Stimulated activated CD4-positive, alpha-beta T cell treated with anti-CD3 and anti-CD28 coated beads, Interleukin-15, amount 100 ng/mL, for 1 hour (primary cell): ENCODE measurements around the gene SCN1B.
A peak's percentile ranks its signal among the peaks of the same experiment; 100 is the strongest.

Source experiments
- DNase-seq, 2 donors: peaks; one replicate each; pipeline ENCODE4 v3.0.0-alpha.2; 2020; ENCODE audit warnings: low read depth in 1 of 2, low spot score in 1 of 2

SCN1B gene

DNA sequence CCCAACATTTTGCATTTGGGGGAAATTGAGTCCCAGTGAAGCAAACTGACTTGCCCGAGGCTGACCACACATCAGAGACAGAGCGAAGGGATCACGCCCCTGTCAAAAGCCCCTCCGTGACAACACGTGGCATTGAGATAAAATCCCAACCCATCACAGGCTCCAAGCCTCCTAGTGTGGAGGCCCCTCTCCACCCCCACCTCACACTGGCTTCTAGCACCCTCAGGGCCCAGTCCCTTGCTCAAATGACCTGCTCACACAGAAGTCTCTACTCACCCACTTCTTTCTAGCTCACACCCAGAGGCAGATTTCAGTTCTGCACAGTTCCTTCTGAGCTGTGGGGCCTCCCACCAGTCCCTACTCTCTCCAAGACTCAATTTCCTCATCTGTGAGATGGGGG, 21.5 kb downstream of the SCN1B start:
- no peak for DNase-seq

DNA sequence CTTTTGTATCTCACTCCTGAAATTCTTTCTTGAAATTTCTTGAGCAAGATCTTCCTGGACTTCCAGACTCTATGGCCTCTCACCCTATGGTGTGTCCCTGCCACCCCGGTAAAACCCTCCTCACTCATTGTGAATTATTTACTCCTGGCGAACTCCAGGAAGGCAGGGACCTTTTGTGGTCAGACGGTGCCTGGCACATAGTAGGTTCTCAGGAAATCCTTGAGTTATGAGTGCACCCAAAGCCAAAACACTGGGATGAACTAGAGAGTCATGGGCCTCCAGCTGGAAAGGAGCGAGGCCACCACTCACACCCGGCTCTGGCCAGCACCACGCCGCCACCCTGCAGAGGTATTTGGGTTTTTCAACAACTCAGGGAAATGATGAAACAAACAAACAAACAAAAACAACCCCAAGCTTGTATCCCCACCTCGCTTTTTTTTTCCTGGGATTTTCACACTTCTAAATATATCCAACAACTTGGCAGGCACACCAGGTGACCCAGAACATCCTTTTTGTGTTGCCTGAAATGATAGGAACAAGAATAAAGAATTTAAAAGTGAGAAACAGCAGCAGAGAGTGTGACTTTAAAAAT, 22.4 kb downstream of the SCN1B start:
- DNase-seq = no peak

GRCh38 chr19:35053667-35054293, 23.5 kb downstream of the SCN1B start:
- DNase-seq = no peak

DNA sequence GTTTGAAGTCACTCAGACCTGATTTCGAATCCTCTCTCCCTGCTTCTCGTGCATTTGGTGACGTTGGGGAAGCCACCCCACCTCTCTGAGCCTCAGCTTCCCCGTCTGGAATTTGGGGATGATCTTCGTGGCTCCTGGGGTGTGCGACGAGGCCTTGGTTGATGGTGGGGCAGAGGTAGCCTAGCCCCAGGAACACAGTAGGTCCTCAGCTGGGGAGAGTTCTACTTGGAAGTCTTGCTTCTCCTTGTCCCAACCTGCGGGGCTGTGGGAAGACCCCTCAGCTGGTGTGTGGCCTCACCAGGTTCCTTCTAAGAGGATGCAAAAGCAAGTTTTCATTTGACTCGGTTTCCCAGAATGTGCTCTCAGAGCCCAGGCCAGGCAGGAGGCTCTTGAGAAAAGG, 24.4 kb downstream of the SCN1B start:
- no peak for DNase-seq

GRCh38 chr19:35055715-35056179, 25.5 kb downstream of the SCN1B start:
- DNase-seq = no peak

DNA sequence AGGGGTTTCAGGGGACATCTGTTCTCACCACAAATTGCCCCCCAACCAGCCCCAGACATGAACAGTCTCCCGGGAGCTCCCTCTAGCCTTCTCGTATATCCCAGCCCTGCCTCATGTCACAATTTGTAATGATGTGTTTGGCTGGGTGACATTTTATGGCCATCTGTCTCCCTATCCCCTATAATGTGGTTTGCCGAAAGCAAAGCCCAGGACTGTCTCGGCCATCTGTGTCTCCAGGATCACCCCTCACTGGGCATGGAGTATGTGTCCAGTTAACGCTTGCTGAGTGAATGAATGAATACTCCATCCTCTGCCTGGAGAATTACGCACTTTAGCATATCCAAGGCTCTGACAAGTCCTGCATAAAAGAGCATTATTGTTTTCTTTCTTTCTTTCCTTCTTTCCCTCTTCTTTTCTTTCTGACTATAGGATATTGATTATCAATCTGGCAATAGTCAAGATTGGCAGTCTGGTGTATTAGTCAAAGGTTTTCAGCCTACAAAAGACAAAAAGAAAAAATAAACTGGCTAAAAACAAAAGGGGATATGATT, 26.3 kb downstream of the SCN1B start:
- no peak for DNase-seq

- DNase-seq = no peak
Measured at GRCh38 chr19:35058370-35058769, 28.1 kb downstream of the SCN1B start.

DNA sequence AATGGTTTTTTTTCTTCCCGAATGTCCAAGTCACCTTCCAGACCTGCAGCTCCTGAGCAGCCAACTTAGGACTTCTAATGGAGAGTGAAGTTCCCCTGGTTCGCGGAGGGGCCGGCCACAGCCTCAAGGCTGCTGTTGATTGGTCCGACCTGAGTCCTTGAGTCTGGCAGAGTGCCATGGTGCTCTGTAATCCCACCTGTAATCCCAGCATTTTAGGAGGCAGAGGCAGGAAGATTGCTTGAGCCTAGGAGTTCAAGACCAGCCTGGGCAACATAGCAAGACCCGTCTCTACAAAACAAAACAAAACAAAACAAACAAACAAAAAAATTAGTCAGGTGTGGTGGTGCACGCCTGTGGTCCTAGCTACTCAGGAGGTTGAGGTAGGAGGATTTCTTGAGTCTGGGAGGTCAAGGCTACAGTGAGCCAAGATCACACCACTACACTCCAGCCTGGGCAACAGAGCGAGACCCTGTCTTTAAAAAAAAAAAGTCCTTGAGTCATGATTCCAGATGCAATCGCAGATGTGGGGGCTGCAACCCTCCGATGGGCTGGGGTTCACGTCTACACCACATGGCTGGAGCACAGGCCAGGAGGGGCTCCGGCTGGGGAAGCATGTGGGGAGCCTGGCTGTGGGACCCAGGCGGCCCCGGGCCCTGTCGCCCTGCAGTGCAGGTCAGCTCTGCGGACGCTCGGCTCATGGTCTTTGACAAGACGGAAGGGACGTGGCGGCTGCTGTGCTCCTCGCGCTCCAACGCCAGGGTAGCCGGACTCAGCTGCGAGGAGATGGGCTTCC, 28.9 kb downstream of the SCN1B start:
- no peak for DNase-seq

DNA sequence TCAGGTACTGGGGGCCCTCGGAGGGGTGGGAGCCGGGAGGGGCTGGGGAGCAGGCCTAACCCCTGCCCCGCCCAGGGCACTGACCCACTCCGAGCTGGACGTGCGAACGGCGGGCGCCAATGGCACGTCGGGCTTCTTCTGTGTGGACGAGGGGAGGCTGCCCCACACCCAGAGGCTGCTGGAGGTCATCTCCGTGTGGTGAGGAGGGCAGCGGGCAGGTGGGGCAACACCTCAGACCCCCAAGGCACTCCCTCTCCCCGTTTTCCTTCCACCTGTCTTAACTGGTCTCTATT, 29.5 kb downstream of the SCN1B start:
- DNase-seq = no peak

DNA sequence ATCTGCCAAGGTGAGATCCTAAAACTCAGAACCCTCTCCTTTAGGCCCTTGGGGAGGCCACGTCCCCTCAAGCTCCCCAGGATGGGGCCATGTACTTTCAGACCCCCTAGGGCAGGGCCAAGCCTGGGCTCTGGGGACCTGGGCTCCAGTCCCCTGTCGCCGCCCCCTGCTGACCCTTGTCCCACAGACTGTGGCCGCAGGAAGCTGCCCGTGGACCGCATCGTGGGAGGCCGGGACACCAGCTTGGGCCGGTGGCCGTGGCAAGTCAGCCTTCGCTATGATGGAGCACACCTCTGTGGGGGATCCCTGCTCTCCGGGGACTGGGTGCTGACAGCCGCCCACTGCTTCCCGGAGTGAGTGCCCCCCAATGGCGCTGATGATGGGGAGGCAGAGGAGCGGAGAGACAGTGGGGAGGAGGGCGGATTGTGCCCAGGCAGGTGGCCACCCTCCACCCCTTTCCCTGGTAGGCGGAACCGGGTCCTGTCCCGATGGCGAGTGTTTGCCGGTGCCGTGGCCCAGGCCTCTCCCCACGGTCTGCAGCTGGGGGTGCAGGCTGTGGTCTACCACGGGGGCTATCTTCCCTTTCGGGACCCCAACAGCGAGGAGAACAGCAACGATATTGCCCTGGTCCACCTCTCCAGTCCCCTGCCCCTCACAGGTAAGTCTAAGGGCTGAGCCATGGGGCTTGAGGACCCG, 30.0 kb downstream of the SCN1B start:
- DNase-seq = no peak

DNA sequence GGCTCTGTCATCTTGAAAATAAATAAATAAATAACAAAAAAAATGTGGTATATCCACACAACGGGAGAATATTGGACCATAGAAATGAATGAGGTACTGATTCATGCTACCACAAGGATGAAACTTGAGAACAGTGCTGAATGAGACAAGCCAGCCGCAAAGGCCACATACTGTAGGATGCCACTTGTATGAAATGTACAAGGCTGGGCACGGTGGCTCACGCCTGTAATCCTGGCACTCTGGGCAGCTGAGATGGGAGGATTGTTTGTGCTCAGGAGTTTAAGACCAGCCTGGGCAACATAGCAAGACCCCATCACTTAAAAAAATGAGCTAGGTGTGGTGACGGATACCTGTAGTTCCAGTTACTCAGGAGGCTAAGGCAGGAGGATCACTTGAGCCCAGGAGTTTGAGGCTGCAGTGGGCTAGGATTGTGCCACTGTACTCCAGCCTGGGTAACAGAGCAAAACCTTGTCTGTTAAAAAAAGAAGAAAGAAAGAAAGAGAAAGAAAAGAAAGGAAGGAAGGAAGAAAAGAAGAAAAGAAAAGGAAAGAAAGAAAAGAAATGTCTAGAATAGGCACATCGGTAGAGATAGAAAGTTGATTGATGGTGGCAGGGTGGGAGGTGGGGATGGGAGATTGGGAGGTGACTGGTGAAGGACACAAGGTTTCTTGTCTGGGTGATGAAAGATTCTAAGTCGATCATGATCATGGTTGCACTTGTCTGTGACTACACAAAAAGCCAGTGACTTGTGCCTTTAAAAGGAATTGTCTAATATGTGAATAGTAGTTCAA, 31.5 kb downstream of the SCN1B start:
- no peak for DNase-seq

- no peak for DNase-seq
Measured at GRCh38 chr19:35062942-35063341, 32.7 kb downstream of the SCN1B start.

DNA sequence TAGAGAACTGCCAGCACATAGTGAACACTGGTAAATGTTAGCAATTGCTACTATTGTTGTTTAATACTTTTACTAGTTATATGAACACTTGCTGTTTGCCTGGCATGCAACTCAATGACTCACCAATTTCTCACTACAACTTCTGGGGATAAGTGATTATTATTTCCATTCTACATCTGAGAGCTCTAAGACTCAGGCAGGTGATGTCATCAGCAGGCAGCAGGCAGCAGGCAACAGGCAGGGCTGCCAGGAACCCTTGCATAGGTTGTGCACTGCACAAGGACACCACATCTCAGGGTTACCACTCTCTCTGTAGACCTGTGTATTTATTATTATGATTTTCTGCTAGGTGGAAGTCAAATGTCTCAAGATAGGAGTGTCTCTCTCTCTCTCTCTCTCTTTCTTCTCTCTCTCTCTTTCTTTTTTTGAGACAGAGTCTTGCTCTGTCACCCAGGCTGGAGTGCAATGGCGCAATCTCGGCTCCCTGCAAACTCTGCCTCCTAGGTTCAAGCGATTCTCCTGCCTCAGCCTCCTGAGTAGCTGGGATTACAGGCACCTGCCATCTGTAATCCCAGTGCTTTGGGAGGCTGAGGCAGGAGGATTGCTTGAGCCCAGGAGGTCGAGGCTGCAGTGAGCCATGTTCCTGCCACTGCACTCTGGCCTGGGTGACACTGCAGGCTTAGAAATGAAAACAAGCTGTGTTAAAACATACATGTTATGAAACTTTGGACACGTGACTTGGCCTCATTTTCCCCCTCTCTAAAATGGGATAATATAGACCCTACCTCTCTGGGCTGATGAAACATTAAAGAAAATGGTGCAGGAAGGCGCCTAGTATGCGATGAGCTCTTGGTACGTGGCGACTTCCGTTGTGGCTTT, 33.9 kb downstream of the SCN1B start:
- DNase-seq = no peak

- DNase-seq = no peak
Measured at GRCh38 chr19:35065574-35065973, 35.3 kb downstream of the SCN1B start.

- DNase-seq = no peak
Measured at GRCh38 chr19:35066121-35066520, 35.9 kb downstream of the SCN1B start.

DNA sequence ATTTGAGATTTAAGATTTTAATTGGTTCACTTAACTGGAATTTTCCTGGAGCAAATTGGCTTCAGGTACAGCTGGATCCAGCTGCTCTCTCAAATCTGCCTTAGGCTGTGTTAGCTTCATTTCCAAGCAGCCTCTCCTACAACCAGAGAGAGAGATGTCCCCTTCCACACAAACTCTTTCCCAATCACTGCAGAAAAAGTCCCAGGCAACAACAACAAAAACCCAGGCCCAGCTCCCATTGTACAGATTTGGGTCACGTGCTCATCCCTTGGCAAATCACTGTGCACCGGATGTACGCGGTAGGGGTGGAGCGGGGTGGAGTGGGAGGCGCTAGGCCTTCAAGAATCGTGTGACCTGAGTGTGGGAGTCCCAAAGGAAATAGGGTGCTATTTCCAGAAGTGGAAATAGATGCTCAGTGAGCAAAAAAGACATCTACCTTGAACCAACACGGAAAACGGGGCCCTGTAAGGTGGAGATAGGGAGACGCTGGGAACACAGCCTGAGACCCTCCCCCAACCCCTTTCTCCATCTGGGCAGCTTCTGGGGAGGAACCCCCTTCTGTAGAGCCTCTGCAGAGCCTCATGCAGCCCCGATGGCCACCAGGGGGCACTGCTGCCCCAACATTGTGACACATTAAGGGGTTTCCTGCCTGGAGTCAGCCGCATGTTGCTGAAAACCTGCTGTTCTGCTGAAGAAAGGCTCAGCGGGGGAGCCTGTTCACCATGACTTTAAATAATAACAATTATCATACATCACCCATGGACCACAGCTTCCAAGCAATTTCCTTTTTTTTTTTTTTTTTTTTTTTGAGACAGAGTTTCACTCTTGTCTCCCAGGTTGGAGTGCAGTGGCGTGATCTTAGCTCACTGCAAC, 36.7 kb downstream of the SCN1B start:
- peak; percentile 81 to 90 for DNase-seq

GRCh38 chr19:35068941-35069634, 38.8 kb downstream of the SCN1B start:
- no peak for DNase-seq

GRCh38 chr19:35069696-35070095, 39.4 kb downstream of the SCN1B start:
- no peak for DNase-seq
